HG03565 (cell line): Measurements from ENCODE around the gene SETBP1.

ENCODE experiments used
- ATAC-seq: cut with Tn5 transposase; IDR thresholded peaks from one replicate; pipeline ENCODE4 v1.9.1; 2021; ENCODE audit warnings: mild to moderate bottlenecking, moderate library complexity; ENCODE audit not compliant: unreplicated experiment

SETBP1 gene

DNA sequence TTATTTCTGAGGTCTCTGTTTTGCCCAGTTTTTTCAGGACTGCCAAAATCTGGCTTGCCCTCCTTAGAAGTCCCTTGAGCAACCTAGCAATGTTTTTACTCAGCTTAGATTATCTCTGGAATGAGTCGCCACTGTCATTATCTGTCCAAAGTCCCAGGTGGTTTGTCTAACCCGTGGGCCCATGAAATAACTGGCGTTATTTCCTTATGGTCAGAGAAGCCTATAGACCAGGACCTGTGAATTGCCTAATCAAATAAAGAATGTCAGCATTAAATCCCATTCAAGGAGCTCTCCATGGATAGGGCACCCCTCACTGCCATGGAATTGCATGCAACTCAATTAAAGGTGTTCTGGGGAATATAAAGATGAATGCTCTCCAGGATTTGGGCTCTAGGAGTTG is 373.9 kb downstream of the SETBP1 start:
- no peak for ATAC-seq

DNA sequence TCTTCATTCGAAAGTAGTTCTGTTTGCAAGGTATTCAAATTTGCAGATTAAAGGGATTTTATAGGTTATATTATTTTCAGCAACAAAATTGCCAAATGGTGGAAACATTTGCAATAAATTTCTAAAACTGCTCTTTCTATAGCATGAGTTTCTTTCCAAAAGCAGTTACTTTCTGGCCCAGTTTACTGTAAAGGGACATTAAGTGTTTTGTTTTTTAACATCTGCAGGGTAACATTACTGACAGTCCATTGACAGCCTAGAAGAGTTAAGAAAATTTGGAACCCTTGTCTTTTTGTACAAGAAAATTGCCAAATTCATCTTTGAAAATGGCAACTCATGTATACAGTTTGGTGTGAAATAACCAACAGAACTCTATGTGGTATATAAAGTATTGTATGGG is 375.1 kb downstream of the SETBP1 start:
- no peak for ATAC-seq

DNA sequence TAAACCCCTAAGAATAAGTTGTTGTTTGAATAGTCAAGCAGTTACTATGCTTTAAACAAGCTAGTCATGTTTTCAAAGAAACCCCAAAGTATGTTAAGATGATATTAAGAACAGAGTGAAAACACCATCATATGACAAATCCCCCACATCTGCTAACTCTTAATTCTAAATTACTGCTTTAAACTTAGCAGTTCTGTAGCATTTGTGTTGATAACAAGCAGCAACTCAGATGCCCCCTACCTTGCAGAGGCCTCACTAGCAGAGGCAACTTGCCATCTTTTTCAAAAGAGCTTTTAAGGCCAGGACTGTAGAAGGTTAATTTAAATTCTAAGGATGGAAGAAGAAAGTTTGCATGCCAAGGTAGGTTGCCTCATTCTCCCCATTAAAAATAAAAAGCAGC is 376.2 kb downstream of the SETBP1 start:
- ATAC-seq, result no peak

DNA sequence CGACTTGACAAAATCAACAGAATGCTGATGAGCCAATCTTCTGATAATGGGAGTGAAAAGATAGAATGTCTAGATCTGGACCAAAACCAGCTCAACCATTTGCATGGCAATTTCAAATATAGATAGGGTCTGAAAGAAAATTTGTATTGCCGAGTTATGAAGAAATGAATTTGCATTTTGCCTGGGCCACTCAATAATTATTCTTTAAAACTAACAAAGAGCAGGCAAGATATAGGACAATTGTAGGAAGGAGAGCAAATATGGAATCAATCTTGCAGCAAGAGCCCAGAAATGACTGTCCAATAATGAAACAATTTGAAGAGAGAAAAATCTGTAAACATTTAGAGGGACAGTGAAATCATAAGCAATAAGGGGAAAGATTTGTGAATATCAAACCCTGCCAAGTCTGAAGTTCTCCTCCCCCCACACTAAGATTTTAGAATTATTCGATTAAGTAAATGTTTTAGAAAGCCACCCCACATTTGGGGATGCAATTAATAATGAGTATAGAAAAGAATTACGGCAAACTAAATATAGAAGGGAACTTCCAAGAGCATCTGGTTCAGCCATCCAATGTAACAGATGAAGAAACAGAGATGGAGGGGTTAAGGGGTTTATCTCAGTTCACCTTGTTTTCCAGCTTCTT is 377.4 kb downstream of the SETBP1 start:
- no peak for ATAC-seq

DNA sequence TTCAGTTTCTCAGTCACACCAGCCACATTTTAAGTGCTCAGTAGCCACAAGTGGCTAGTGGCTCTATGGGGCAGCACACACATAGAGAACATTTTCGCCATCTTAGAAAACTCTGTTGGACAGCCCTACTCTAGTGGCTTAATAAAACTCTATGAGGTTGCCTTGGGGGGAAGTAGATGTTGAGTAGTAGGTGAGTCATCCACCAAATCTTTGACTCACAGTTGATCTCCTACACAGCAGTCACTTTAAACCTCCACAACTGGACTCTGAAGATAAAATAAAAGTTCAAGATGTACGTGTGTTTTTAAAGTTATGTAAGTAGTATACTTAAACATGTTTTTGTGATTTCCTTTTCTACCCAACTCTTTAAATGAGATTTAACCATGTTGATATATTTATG is 379.0 kb downstream of the SETBP1 start:
- ATAC-seq, result no peak

DNA sequence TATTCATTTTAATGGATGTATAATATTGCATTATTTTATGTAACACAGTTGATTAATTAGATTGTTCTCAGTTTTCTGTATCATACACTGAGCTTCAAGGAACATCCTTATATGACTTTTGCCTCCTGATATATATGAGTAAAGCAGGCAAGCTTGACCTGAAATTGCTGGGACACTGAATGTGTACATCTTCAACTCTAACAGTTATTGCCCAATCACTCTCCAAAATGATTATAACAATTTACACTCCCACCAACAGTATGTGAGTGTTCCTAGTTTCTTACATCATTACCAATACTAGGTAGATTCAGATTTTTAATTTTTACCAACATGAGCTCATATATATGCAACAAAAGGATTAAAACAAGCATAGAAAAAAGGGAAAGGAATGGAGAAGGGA is 379.4 kb downstream of the SETBP1 start:
- no peak for ATAC-seq

DNA sequence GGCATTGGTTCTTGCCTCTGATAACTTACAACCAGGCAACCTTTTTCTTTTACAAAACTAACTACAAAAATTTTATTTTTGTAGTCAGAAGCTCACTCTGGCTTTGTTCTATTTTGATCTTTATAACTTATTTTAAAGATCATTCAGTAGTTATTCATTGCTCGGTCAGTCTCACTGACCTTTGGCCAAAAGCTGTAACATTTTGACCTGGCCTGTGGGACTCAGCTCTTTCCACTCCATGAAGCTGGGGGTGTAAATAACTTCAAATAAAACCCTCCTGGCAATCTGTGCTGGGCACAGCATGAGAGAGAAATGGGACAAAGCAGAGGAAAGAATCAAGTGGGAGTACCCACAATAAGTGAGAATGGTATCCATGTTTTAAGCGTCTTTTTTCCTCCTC is 380.7 kb downstream of the SETBP1 start:
- ATAC-seq, result no peak

DNA sequence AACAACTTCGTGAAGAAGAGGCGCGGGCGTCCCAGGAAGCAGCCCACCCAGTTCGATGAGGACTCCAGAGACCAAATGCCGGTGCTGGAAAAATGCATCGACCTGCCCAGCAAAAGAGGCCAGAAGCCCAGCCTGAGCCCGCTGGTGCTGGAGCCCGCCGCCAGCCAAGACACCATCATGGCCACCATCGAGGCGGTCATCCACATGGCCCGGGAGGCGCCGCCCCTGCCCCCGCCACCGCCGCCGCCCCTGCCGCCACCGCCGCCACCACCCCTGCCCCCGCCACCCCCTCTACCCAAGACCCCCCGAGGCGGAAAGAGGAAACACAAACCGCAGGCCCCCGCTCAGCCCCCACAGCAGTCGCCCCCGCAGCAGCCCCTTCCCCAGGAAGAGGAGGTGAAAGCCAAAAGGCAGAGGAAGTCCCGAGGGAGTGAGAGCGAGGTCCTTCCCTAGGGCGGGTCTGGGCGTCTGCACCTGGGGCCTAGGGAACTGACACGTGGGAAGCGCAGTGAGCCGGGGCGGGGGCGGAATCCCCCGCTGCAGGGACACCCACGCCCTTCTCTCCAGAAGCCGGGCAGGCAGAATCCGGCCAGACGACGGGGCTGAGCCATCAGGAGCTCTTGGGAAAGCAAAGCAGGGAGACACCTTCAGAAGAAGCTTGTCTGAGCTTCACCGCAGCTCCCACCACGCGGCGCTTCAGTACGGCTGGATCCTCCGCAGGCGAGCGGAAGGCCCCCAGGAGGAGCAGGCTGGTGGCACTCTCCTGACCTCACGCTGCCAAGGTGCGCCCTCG is 382.8 kb downstream of the SETBP1 start:
- ATAC-seq, result no peak

DNA sequence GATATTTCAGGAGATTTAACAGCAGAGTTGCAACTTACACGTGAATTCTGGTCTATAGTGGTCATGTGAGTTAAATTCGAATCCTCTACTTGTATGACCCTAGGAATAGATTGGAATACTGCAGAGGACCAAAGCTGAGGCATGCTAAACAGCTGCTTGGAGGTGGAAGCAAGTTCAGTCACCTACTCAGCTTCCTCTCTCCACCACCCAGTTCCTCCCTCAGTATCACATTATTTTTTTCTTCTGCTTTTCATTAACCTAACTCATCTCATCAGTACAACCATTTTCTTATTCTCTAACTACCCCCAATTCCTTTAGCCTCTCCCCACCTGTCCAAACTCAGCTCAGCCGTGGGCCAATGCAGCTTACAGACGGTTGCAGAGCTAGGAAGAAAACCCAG is 385.5 kb downstream of the SETBP1 start:
- no peak for ATAC-seq

DNA sequence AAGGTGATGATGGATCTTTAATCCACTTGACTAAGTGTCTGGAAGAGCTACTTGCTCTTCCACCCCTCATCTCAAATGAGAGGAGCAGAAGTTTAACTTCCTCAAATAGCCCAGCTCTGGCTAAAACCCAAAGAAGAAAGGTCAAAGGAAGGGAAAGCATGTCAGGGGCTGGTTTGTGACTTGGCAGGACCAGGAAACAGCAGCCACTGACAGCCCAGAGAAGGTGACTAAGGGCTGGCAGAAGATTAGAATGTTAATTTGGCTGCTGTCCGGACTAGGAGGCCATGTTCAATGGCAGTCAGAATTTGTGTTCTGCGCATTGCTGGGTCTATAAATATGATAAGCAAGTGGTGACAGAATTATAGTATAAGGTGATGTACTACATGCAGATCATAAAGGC is 386.2 kb downstream of the SETBP1 start:
- ATAC-seq, result no peak

DNA sequence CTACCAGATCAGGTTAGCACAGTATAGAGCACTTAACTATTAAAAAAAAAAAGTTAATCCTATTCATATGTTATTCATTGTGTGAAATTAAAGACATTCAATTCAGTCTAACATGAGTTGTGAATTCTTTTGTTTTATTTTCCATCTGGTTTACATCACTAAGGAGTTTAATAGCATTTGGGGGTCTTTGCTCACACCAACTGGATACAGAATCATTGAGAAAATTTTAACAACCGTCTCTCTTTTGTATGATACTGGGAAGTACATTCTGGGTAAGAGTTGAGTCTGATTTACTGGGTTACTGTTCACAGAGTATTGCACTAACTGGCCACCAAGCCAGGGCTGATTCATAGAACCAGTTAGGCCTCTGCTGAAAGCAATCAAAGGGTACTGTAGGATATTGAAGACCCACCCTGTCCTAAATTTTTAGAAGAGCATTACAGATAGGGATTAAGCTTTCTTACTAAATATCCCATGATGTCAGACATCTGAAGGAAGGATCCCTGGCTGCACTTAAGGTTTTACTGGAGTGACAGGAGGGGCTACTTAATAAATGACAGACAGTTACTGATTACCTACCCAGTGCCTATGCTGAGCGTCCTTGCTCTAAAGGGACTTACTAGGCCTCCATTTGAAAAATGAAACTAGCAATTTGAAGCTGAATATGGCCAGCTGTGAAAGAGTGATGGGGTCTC is 387.9 kb downstream of the SETBP1 start:
- ATAC-seq, result no peak

DNA sequence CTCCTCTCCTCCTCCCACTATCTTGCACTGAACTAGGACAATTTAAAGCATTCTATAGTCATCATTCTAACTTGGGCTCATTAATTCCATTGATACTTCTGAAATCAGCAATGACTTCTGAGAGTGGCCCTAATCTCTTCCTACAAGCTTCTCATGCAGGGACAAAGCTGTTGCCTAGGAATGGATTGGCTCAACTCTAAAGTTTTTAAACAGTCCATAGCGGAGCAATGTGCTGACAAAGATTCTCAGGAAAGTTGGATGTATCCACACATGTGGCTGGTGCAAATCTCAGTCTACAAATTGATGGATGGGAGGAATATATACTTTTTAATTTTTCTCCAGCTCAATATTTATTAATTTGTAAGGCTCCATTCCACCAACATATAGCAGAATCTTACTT is 388.9 kb downstream of the SETBP1 start:
- ATAC-seq, result no peak

DNA sequence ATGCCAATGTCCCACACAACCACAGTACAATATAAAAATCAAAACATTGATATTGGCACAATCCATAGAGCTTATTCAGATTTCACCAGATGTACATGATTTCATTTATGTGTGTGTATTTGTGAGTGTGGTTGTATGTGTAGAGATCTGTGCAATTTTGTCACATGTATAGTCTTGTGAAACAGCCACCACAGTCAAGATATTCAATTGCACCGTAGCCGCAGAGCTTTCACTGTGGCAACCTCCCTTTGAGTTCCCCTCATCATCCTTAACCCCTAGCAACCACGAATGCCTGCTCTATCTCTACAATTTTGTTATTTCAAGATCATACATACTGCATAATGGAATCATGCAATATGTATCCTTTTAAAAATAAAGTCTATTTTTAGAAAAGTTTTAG is 391.3 kb downstream of the SETBP1 start:
- ATAC-seq, result no peak

DNA sequence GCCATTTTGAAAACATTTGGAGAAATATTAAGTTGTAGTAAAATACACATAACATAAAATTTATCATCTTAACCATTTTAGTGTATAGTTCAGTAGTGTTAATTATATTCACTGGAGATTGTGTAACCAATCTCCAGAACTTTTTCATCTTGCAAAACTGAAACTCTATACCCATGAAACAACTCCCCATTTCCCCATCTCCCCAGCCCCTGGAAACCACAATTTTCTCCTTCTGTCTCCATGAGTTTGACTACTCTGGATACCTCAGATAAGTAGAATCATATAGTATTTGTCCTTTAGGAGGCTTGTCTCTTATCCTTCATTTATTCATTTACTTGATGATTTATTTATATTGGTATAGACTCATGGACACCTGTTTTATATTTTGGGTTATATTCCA is 392.9 kb downstream of the SETBP1 start:
- ATAC-seq, result no peak

DNA sequence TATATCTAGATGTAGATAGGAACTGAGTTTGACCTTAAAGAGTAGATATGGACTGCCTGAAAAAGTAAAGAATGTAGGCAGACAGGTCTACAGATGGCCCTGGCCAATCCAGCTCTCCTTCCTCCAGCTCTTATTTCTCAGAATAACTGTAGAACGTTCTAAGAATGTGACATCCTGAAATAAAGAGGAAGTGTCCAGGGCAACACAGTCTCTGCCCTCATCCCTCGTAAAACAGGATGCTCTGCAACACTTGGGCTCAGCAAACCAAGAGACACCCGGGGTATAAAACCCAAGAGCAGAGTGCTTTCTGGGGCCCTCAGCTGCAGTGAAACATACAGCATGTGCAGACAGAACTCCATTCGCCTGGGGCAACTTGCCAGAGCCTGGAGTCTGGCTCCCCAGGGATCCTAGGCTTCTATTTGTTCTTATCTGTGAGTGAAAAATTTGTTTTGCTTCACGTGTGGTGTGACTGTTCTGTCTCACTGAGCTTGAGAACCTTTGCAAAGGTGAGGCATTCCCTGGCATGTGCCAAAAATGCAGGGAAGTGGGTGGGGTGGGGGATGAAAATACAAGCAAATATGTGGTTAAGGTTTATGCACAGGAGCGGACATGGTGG is 401.0 kb downstream of the SETBP1 start:
- no peak for ATAC-seq

DNA sequence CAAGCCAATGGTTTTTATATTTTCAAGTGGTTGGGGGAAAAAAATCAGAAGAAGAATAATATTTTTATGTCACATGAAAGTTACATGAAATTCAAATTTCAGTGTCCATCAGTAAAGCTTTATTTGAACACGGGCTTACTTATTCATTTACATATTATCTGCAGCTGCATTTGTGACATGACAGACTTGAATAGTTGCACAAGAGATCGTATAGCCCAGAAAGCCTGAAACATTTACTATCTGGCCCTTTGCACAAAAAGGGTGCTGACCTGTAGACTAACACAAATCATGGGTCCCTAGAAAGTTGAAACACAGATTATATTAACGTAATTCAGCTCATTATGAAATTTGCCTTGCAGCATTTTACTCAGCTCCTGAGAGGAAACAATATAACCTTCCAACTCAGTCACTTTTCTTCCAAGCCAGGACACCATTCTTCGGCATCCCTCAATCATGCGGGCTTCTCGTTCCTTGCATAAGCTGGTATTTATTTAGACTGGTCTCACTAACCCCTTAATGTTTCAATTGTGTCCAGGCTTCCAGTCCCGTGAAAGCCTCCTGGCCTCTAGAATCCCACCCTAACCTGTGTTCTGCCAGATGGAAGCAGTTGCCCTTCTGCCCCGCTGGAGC is 402.7 kb downstream of the SETBP1 start:
- ATAC-seq, result no peak

DNA sequence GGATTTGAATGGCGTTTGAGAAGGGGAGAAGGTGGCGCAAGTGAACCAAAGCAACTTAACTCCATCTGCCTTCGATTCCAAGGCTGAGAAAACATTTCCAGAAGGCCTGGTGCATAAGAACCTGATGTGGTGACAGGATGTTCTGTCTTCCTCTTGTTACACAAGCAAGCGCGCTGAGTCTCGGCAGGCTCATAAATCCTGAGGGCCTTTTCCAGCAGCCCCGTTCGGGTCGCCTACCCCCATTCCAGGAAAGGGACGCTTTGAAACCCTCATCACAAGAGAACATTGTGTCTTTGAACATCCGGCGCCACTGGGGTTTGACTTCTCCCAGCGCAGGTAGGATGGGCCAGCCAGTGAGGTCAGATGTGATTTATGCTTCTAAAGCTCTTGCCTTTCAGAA is 403.5 kb downstream of the SETBP1 start:
- ATAC-seq, result no peak

DNA sequence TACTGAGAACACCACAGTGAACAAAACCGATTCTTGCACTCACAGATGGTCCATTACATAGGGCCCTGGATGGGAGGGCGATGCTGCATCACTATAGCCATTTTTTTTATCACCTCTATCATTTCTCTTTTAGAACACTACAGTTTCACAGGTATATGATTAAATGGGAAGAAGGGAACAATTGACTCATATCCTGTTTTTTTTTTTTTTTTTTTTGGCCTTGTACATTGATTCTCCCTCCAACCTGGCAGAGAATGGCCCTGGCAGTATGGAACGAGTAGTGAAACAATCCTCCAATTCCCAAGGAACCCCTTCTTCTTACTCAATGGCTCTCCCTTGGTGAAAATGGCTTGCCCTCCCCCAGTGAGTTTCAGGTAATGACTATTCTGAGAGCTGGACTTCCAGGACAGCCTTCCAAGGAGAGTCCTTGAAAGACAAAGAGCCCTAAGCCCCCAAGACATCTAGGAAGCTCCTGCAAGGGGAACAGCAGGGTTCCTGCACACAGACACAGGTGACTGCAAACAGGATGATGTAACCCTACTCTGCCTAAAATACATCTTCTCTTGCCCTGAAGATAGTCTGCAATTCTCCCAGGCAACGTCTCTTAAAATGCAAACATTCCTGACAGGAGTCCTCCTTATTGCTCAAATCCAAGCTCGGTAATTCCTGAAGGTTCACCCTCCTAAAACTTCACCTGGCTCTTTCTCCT is 405.4 kb downstream of the SETBP1 start:
- no peak for ATAC-seq

DNA sequence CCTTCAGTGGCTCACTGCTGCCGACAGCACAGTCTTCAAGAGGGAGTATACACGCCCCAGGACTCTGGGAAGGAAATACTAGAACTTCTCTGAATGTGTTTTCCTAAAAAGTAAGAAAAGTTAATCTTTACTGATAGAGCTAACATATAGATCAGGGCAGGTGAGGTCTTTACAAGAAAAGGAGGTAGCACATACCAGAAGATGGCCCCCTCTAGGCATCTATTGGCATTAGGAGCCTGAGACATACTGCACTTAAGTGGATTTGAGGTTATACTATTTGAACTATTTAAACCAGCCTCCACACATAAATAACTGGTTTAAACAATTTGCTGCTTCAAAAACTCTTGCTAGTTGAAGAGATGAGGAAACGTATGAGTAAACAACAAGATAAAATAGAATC is 406.1 kb downstream of the SETBP1 start:
- ATAC-seq, result no peak

DNA sequence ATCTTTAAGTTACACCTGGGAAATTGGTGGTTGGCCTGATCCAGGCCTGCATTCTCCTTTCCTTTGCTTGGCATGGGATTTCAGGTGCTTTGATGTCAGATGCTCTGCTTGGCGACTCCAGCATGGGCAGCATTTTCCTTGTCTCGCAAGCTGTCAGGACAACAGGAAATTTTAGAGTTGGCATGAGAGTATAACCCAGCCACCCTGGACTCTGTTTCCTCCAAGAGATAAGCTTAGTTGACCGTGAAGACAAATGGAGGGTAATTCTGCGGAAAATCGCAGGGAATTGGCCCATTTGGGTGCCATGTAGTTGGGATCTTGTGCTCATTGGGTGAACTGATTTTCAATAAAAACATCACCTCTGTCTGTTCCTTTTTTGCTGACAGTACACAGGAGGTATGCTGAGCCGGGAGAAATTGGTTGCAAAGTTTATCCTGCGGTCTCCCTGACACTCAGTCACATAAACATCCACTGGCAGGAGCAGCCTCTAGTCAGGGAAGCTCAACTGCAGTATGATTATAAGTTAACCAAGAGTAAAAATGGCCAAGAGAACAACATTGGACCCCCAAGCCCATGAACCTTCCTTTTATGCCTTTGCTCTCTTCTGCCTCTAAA is 409.9 kb downstream of the SETBP1 start:
- no peak for ATAC-seq
